Colonic mucosa (tissue), 4 donors: ENCODE measurements around the gene AKT2. TPM values are rescaled to one million over a fixed set of nuclear protein-coding genes. Genes with fewer than 3 reads are reported as not detected.

Source experiments
- DNase-seq: peaks from one replicate; pipeline ENCODE4 v3.0.0-alpha.2; 2020
- H3K27ac ChIP-seq: fragments of 200-600 bp; one replicate; pipeline ENCODE4 v1.8.0; 2021
- H3K27me3 ChIP-seq: fragments of 200-600 bp; one replicate; pipeline ENCODE4 v1.8.0; 2021
- H3K36me3 ChIP-seq: fragments of 200-600 bp; one replicate; pipeline ENCODE4 v1.8.0; 2021
- H3K4me1 ChIP-seq: fragments of 200-600 bp; one replicate; pipeline ENCODE4 v1.8.0; 2021; ENCODE audit warnings: mild to moderate bottlenecking
- H3K4me3 ChIP-seq: fragments of 200-600 bp; one replicate; pipeline ENCODE4 v1.8.0; 2021
- H3K9ac ChIP-seq, 2 donors: one replicate each; pipeline ENCODE4 v1.7.0; 2013; ENCODE audit warnings: control low read depth in 2 of 2, low read depth in 2 of 2, low read length in 2 of 2
- H3K9me3 ChIP-seq: fragments of 200-600 bp; one replicate; pipeline ENCODE4 v1.8.0; 2021
- intact Hi-C: fragments of 100-400 bp; cut with DNase I; formaldehyde crosslinking; loops from one replicate; pipeline ENCODE4 v1.14.1; 2022
- total RNA-seq, 2 donors: library from RNA; stranded (reverse); fragmentation: NEBNext Ultra II Directional in 1 of 2; extraction: Animal tissue kit (Norgen Biotek cat#: 25700) in 1 of 2; gene quantifications; one replicate each; pipeline ENCODE4 v1.2.1, GENCODE V29; 2021
- TF ChIP-seq, protein P1 (sequence below): fragments of 200-600 bp; IDR thresholded peaks from one replicate; pipeline ENCODE4 v1.8.0; 2022; ENCODE audit warnings: antibody characterized with exemption, mild to moderate bottlenecking
- donor health status: healthy.
- donor health status: DM: no; HTN: no; CAD: no.
- donor health status: DM: no; HTN: no; CAD: no.

The AKT2 gene
- total RNA-seq, 2 donors from 2014 or later = 95.4 to 119 TPM

DNA sequence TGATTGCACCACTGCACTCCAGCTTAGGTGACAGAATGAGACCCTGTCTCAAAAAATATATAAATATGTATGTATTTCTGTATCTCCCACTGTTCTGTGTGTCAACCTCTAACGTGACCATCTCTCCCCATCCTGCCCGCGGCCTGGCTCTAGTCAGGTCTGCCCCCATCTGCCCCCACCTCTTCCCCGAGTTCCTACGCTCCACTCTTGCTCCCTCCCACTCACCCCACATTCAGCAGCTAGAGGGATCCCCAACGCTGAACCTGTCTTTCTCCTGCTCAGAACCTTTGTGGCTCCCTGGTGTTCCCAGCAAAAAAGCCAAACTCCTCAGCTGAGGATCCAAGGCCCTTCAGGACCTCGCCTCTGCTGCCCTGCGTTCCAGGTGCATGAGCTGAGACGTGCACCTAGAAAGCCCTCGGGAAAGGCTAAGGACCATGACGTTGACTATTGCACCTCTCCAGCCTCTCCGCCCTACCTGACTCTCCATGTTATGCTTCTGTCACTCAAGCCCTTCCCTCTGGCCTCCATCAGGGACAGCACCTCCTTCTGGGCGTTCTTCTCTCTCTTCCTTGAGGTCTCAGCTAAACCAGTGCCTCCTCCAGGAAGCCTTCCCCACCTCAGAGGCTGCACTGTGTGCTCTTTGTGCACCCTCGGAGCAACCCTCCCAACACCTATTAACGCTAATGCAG lies 18.1 kb downstream of the AKT2 start:
- TF ChIP-seq, protein P1, sequence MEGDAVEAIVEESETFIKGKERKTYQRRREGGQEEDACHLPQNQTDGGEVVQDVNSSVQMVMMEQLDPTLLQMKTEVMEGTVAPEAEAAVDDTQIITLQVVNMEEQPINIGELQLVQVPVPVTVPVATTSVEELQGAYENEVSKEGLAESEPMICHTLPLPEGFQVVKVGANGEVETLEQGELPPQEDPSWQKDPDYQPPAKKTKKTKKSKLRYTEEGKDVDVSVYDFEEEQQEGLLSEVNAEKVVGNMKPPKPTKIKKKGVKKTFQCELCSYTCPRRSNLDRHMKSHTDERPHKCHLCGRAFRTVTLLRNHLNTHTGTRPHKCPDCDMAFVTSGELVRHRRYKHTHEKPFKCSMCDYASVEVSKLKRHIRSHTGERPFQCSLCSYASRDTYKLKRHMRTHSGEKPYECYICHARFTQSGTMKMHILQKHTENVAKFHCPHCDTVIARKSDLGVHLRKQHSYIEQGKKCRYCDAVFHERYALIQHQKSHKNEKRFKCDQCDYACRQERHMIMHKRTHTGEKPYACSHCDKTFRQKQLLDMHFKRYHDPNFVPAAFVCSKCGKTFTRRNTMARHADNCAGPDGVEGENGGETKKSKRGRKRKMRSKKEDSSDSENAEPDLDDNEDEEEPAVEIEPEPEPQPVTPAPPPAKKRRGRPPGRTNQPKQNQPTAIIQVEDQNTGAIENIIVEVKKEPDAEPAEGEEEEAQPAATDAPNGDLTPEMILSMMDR = no peak
- DNase-seq = no peak
- no peaks in the 10 kb centered on the region for H3K9me3 ChIP-seq

GRCh38 chr19:40266119-40266518 lies 19.0 kb downstream of the AKT2 start:
- intact Hi-C loops = no loop called here
- no peaks in the 10 kb centered on the region for H3K36me3 ChIP-seq
- no peaks in the 10 kb centered on the region for H3K9me3 ChIP-seq
- H3K9ac ChIP-seq = no peak overlapping the region
- no peaks in the 10 kb centered on the region for H3K4me1 ChIP-seq
- TF ChIP-seq, protein P1 = no peak
- no peaks in the 10 kb centered on the region for H3K27me3 ChIP-seq
- DNase-seq = no peak
- H3K27ac ChIP-seq = no peak overlapping the region
- no peak overlapping the region for H3K4me3 ChIP-seq

More for the DNA sequence above, 18.1 kb downstream of the AKT2 start:
- Histone ChIP-seq H3K36me3 (no peaks in the 10 kb centered on the region), H3K4me3 (no peak overlapping the region), H3K4me1 (no peaks in the 10 kb centered on the region), H3K9ac (no peak overlapping the region), H3K27me3 (no peaks in the 10 kb centered on the region), H3K27ac (no peak overlapping the region)
- intact Hi-C loops = no loop called here

DNA sequence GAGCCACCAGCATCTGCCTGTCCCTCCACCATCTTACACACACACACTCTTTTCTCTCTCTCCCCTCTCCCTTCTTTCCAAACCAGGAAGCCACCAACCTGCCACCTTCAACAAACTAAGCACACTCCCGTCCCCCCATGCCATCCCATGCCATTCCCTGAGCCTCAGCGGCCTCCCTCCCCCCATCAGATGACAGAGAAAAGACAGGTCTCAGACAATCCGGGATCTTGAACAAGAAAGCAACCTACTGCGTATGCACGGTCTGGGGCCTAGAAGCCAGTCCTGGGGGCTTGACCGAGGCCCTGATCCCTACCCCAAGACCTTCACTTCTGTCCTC lies 19.4 kb downstream of the AKT2 start:
- Histone ChIP-seq H3K27me3 (no peaks in the 10 kb centered on the region), H3K36me3 (no peaks in the 10 kb centered on the region), H3K4me1 (no peaks in the 10 kb centered on the region), H3K4me3 (no peak overlapping the region), H3K9ac (no peak overlapping the region), H3K27ac (no peak overlapping the region), H3K9me3 (no peaks in the 10 kb centered on the region)
- TF ChIP-seq, protein P1 = no peak
- intact Hi-C loops = no loop called here
- no peak for DNase-seq

- Histone ChIP-seq H3K27ac (no peak overlapping the region), H3K9me3 (no peaks in the 10 kb centered on the region), H3K4me1 (no peaks in the 10 kb centered on the region), H3K27me3 (no peaks in the 10 kb centered on the region), H3K4me3 (no peak overlapping the region), H3K9ac (no peak overlapping the region), H3K36me3 (no peaks in the 10 kb centered on the region)
- TF ChIP-seq, protein P1 = no peak
- no peak for DNase-seq
- intact Hi-C loops = no loop called here
Observed at GRCh38 chr19:40265055-40265762, 19.9 kb downstream of the AKT2 start.

DNA sequence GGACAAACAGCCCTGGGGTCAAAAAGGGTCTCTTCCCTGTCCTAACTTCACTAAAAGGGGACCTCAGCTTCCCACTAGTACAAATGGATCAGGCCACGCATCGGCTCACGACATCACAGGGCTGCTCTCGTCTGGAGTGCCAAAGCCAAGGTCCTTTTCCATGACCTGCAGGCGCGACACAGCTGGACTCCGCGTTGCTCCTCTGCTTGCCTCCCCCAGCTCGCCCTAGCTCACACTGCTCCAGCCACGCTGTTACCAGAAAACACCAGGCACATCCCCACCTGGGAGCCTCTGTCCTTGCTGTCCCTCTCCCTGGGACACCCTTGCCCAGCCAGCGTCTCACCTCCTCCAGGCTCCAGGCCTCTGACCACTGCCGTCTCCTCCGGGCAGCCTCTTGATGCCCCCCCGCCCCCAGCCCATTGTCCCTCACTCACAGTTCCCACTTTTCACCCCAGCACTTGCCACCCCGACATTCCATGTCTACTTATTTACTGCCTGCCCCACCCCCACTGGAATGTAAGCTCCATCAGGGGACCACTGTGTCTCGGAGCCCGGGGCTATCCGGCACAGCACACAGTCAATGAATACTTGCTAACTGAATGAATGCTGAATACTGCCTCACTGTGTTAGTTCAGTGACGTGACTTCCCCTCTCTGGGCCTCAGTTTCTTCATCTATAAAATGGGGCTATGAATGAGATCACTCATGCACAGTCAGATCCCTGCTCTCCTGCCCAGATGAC lies 20.7 kb downstream of the AKT2 start:
- no peaks in the 10 kb centered on the region for H3K9me3 ChIP-seq
- H3K9ac ChIP-seq = no peak overlapping the region
- no peak overlapping the region for H3K4me3 ChIP-seq
- no peak for DNase-seq
- intact Hi-C loops = no loop called here
- TF ChIP-seq, protein P1 = no peak
- no peaks in the 10 kb centered on the region for H3K27me3 ChIP-seq
- H3K4me1 ChIP-seq = no peaks in the 10 kb centered on the region
- H3K36me3 ChIP-seq = no peaks in the 10 kb centered on the region
- H3K27ac ChIP-seq = no peak overlapping the region
